PC-9 (cell line): ENCODE measurements around the gene PIK3C2G. TPM values are rescaled to one million over a fixed set of nuclear protein-coding genes. Genes with fewer than 3 reads are reported as not detected.

Source experiments
- BruUV-seq: library from RNA; stranded (reverse); fragments of 400-500 nt; replicated peaks from 2 replicates; lab custom pipeline; 2021; lab: Mats Ljungman, UMichigan
- CTCF ChIA-PET: fragments of 300-600 bp; sonication (Branson Sonifier 250); formaldehyde crosslinking; loops from one replicate; lab custom pipeline; 2022; ENCODE audit warnings: antibody characterized with exemption; lab: Charles Lee
- POLR2A ChIA-PET: fragments of 300-600 bp; sonication (Branson Sonifier 250); formaldehyde crosslinking; loops from one replicate; lab custom pipeline; 2022; ENCODE audit warnings: antibody characterized with exemption; ENCODE audit not compliant: unreplicated experiment; lab: Charles Lee
- DNase-seq, 2 experiments: peaks; one replicate each; pipeline versions ENCODE4 v3.0.0 to v3.0.0-alpha.2; 2015 to 2022; ENCODE audit warnings: mixed read lengths in 1 of 2
- H2AFZ ChIP-seq: fragments of 200-600 bp; sonication (generic); 2 replicates; pipeline ENCODE4 v1.8.1; 2017; ENCODE audit warnings: antibody characterized with exemption
- H3F3A ChIP-seq: fragments of 200-600 bp; sonication (generic); 2 replicates; pipeline ENCODE4 v1.8.1; 2017; ENCODE audit warnings: antibody characterized with exemption, mild to moderate bottlenecking, low read depth; ENCODE audit not compliant: insufficient read depth
- H3K27ac ChIP-seq: fragments of 200-600 bp; sonication (generic); 2 replicates; pipeline ENCODE4 v1.6.1; 2016; ENCODE audit warnings: mixed run types
- H3K27me3 ChIP-seq: fragments of 200-600 bp; sonication (generic); 2 replicates; pipeline ENCODE4 v1.6.1; 2016; ENCODE audit warnings: low read depth, mixed run types; ENCODE audit not compliant: insufficient read depth
- H3K36me3 ChIP-seq: fragments of 200-600 bp; sonication (generic); 2 replicates; pipeline ENCODE4 v1.6.1; 2016; ENCODE audit warnings: low read depth, mixed run types
- H3K4me1 ChIP-seq: fragments of 200-600 bp; sonication (generic); replicated peaks from 2 replicates; pipeline ENCODE4 v1.6.1; 2016; ENCODE audit warnings: mixed run types; ENCODE audit not compliant: insufficient read depth
- H3K4me2 ChIP-seq: fragments of 200-600 bp; sonication (generic); 2 replicates; pipeline ENCODE4 v1.6.1; 2017; ENCODE audit warnings: mixed run types
- H3K4me3 ChIP-seq: fragments of 200-600 bp; sonication (generic); 2 replicates; pipeline ENCODE4 v1.6.1; 2016; ENCODE audit warnings: mixed run types
- H3K79me2 ChIP-seq: fragments of 200-600 bp; sonication (generic); 2 replicates; pipeline ENCODE4 v1.6.1; 2017; ENCODE audit warnings: low read depth, mixed run types
- H3K9me2 ChIP-seq: fragments of 200-600 bp; sonication (generic); 2 replicates; pipeline ENCODE4 v1.8.1; 2017; ENCODE audit warnings: mild to moderate bottlenecking; ENCODE audit not compliant: insufficient read depth
- H3K9me3 ChIP-seq: fragments of 200-600 bp; sonication (generic); 2 replicates; pipeline ENCODE4 v1.8.1; 2016; ENCODE audit warnings: low read depth; ENCODE audit not compliant: insufficient read depth
- H4K20me1 ChIP-seq: fragments of 200-600 bp; sonication (generic); 2 replicates; pipeline ENCODE4 v1.8.1; 2017; ENCODE audit not compliant: insufficient read depth
- CTCF ChIP-seq: fragments of 200-600 bp; sonication (generic); conservative IDR thresholded peaks from 2 replicates; pipeline ENCODE4 v1.6.1; 2017; ENCODE audit warnings: mixed run types, antibody characterized with exemption, mild to moderate bottlenecking, moderate library complexity
- EZH2 ChIP-seq: fragments of 200-600 bp; sonication (generic); IDR thresholded peaks from 2 replicates; pipeline ENCODE4 v1.8.0; 2017; ENCODE audit warnings: antibody characterized with exemption, low read depth
- intact Hi-C: fragments of 100-400 bp; cut with micrococcal nuclease; formaldehyde crosslinking; loops from one replicate; pipeline ENCODE4 v1.10.0; 2022; ENCODE audit not compliant: unreplicated experiment
- total RNA-seq: library from RNA; stranded (reverse); gene quantifications from 2 replicates; pipeline ENCODE4 v1.2.3, GENCODE V29; 2021

Gene PIK3C2G
- total RNA-seq, 1 experiment from 2014 or later = 1.4 TPM

GRCh38 chr12:18486036-18486435 lies 224.7 kb downstream of the PIK3C2G start:
- no peak for TF ChIP-seq CTCF
- no peak for TF ChIP-seq EZH2
- DNase-seq = no peak
- Histone ChIP-seq H4K20me1 (no peaks in the 10 kb centered on the region), H3K9me3 (no peaks in the 10 kb centered on the region), H2AFZ (no peak overlapping the region), H3K4me3 (no peak overlapping the region), H3K9me2 (no peaks in the 10 kb centered on the region), H3K4me1 (no peaks in the 10 kb centered on the region), H3K27ac (no peak overlapping the region), H3K4me2 (no peak overlapping the region), H3K36me3 (no peaks in the 10 kb centered on the region), H3K79me2 (no peaks in the 10 kb centered on the region), H3K27me3 (no peaks in the 10 kb centered on the region), H3F3A (no peaks in the 10 kb centered on the region)
- no TSS peak for BruUV-seq
- intact Hi-C loops = no loop called here
- POLR2A ChIA-PET = no interaction called here
- CTCF ChIA-PET = no interaction called here

- intact Hi-C loops = no loop called here
- ChIA-PET CTCF (no interaction called here), POLR2A (no interaction called here)
- Histone ChIP-seq H3K4me2 (no peak overlapping the region), H4K20me1 (no peaks in the 10 kb centered on the region), H3K79me2 (no peaks in the 10 kb centered on the region), H2AFZ (no peak overlapping the region), H3F3A (no peaks in the 10 kb centered on the region), H3K4me3 (no peak overlapping the region), H3K4me1 (no peaks in the 10 kb centered on the region), H3K9me3 (no peaks in the 10 kb centered on the region), H3K9me2 (no peaks in the 10 kb centered on the region), H3K36me3 (no peaks in the 10 kb centered on the region), H3K27ac (no peak overlapping the region), H3K27me3 (no peaks in the 10 kb centered on the region)
- DNase-seq = no peak
- TF ChIP-seq CTCF (no peak), EZH2 (no peak)
- BruUV-seq = no TSS peak
These were observed 226.2 kb downstream of the PIK3C2G start for GRCh38 chr12:18487509-18487908.

GRCh38 chr12:18492372-18493025 lies 231.2 kb downstream of the PIK3C2G start:
- no peak for DNase-seq
- Histone ChIP-seq H3K4me2 (no peak overlapping the region), H3K4me1 (no peaks in the 10 kb centered on the region), H3K36me3 (no peaks in the 10 kb centered on the region), H3K27me3 (no peaks in the 10 kb centered on the region), H3K79me2 (no peaks in the 10 kb centered on the region), H3K4me3 (no peak overlapping the region), H4K20me1 (no peaks in the 10 kb centered on the region), H3K27ac (no peak overlapping the region), H3K9me2 (no peaks in the 10 kb centered on the region), H3K9me3 (no peaks in the 10 kb centered on the region), H2AFZ (no peak overlapping the region), H3F3A (no peaks in the 10 kb centered on the region)
- intact Hi-C loops = no loop called here
- CTCF ChIA-PET = no interaction called here
- BruUV-seq = no TSS peak
- TF ChIP-seq EZH2 = no peak
- no peak for TF ChIP-seq CTCF
- POLR2A ChIA-PET = no interaction called here
